Fibroblast of the aortic adventitia (primary cell): ENCODE results near the gene NDC80. TPM values are rescaled to one million over a fixed set of nuclear protein-coding genes. Genes with fewer than 3 reads are reported as not detected.

Source experiments
- DNase-seq: peaks from one replicate; pipeline ENCODE4 v3.0.0-alpha.2; 2010; ENCODE audit warnings: low read depth
- H3K4me3 ChIP-seq: 2 replicates; pipeline ENCODE4 v1.5.1; 2011; ENCODE audit warnings: low read depth, mild to moderate bottlenecking, control low read depth, low read length, moderate library complexity
- total RNA-seq: library from RNA; depleted of rRNA; stranded (reverse); fragments of >200 nt; gene quantifications from 2 replicates; pipeline ENCODE4 v1.2.3, GENCODE V29; 2012; ENCODE audit warnings: low replicate concordance
- TF ChIP-seq, protein P1 (sequence below): IDR thresholded peaks from 2 replicates; pipeline ENCODE4 v1.5.1; 2011; ENCODE audit warnings: mild to moderate bottlenecking, low read length, control low read depth, inconsistent platforms; ENCODE audit not compliant: insufficient read depth

The NDC80 gene
- total RNA-seq, 1 donor, result 43.5 TPM

DNA sequence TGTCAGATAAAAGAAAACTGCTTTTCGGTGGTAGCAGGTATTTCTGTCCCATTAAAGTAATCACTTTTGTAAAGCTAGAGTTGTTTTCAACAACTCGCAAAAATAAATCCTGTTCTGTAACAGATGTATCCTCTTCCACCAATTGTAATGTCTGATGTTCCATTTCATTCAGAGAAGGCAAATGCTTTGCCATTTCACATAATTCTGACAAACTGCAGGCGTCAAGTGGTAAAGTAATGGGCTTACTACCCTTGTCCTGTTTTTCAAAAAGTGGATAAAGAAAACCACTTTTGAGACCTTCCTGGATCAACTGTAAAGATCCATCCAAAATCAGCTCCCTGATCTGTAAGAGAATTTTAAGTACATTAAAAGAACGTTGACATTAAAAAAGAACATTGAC, 16.7 kb upstream of the NDC80 start:
- TF ChIP-seq, protein P1, sequence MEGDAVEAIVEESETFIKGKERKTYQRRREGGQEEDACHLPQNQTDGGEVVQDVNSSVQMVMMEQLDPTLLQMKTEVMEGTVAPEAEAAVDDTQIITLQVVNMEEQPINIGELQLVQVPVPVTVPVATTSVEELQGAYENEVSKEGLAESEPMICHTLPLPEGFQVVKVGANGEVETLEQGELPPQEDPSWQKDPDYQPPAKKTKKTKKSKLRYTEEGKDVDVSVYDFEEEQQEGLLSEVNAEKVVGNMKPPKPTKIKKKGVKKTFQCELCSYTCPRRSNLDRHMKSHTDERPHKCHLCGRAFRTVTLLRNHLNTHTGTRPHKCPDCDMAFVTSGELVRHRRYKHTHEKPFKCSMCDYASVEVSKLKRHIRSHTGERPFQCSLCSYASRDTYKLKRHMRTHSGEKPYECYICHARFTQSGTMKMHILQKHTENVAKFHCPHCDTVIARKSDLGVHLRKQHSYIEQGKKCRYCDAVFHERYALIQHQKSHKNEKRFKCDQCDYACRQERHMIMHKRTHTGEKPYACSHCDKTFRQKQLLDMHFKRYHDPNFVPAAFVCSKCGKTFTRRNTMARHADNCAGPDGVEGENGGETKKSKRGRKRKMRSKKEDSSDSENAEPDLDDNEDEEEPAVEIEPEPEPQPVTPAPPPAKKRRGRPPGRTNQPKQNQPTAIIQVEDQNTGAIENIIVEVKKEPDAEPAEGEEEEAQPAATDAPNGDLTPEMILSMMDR, result no peak
- DNase-seq, result no peak
- H3K4me3 ChIP-seq, result no peak overlapping the region

- no peak for DNase-seq
- H3K4me3 ChIP-seq, result no peak overlapping the region
- TF ChIP-seq, protein P1, result no peak
These were observed 15.5 kb upstream of the NDC80 start for GRCh38 chr18:2555895-2556294.

- TF ChIP-seq, protein P1, result no peak
- H3K4me3 ChIP-seq, result no peak overlapping the region
- no peak for DNase-seq
These were observed 13.8 kb upstream of the NDC80 start for GRCh38 chr18:2557536-2557935.

- TF ChIP-seq, protein P1, result no peak
- no peak overlapping the region for H3K4me3 ChIP-seq
- no peak for DNase-seq
These were observed 12.1 kb upstream of the NDC80 start for GRCh38 chr18:2559249-2559648.

GRCh38 chr18:2564373-2564772, 7.0 kb upstream of the NDC80 start:
- DNase-seq, result no peak
- TF ChIP-seq, protein P1, result no peak
- H3K4me3 ChIP-seq, result no peak overlapping the region

- no peak for DNase-seq
- H3K4me3 ChIP-seq, result no peak overlapping the region
- TF ChIP-seq, protein P1, result no peak
These were observed 3.2 kb upstream of the NDC80 start for GRCh38 chr18:2568129-2568528.

DNA sequence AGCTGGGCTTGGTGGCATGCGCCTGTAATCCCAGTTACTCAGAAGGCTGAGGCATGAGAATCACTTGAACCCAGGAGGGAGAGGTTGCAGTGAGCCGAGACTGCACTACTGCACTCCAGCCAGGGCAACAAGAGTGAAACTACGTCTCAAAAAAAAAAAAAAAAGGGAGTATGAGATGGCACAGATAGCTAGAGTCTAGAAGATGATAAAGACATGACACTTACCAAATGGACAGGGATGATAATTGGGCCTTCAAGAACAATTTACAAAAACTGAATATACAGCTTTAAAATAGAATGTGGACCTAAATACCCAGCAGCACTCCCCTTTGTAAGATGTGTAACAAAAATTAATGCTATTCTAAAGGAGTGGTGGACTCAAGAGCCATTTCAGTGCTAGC, 2.8 kb upstream of the NDC80 start:
- no peak for DNase-seq

More for the DNA sequence above, 2.8 kb upstream of the NDC80 start:
- no peak overlapping the region for H3K4me3 ChIP-seq
- TF ChIP-seq, protein P1, result no peak
